Gastroesophageal sphincter (tissue), 3 donors: ENCODE measurements around the gene PCDHGA10.

Experiments used
- CTCF ChIP-seq, 4 experiments: fragments of 200-600 bp in 2 of 4; fragments of 450-650 bp in 2 of 4; sonication (generic) in 1 of 4; IDR thresholded peaks; one replicate each; pipeline ENCODE4 v1.5.1; 2017 to 2019; ENCODE audit warnings: antibody characterized with exemption in 4 of 4, mild to moderate bottlenecking in 2 of 4, moderate library complexity in 2 of 4
- POLR2A ChIP-seq, 2 donors: fragments of 450-650 bp; IDR thresholded peaks; one replicate each; pipeline ENCODE4 v1.6.1; 2017; ENCODE audit warnings: antibody characterized with exemption in 2 of 2, mild to moderate bottlenecking in 2 of 2, moderate library complexity in 1 of 2

DNA sequence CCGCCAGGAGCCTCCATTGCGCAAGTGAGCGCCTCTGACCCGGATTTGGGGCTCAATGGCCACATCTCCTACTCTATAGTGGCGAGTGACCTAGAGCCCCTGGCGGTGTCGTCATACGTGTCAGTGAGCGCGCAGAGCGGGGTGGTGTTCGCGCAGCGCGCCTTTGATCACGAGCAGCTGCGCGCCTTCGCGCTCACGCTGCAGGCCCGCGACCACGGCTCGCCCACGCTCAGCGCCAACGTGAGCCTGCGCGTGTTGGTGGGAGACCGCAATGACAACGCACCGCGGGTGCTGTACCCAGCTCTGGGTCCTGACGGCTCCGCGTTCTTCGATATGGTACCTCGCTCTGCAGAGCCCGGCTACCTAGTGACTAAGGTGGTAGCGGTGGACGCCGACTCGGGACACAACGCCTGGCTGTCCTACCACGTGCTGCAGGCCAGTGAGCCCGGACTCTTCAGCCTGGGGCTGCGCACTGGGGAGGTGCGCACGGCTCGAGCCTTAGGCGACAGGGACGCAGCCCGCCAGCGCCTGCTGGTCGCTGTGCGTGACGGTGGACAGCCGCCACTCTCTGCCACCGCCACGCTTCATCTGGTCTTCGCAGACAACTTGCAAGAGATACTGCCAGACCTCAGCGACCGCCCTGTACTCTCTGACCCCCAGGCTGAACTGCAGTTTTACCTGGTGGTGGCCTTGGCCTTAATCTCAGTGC is 3.0 kb upstream of the PCDHGA10 start:
- TF ChIP-seq POLR2A (IDR thresholded peaks at IDR 0.05) (no peak), CTCF (IDR thresholded peaks at IDR 0.05) (no peak)
